ENCODE measurements around the gene SDR42E1. TPM values are rescaled to one million over a fixed set of nuclear protein-coding genes. Genes with fewer than 3 reads are reported as not detected.

SDR42E1 gene
- total and polyA plus RNA-seq, 2 of the 8 experiments (the other 6 are each of a cell fraction or from before 2014, with no cell fraction given), result 0.03 TPM; not detected in 1

GRCh38 chr16:82033683-82034300 lies 22.5 kb upstream of the SDR42E1 start:
- CTCF ChIA-PET (ENCODE audit: partially characterized antibody), result interaction anchor here (0.6 to 5.5 kb wide), 12 partner anchors 12 to 1128 kb away, joined by 3 to 43 read pairs (median 4); no protein-coding TSS in a partner anchor
- no peak overlapping the region for H2AFZ ChIP-seq (ENCODE audit: low read length)
- H3K27me3 ChIP-seq (replicated peaks in 1 of 4; ENCODE audit: control insufficient read depth in 3 of 4, extremely low read depth in 1 of 4, insufficient read depth in 3 of 4, low read length in 3 of 4), result no peaks in the 10 kb centered on the region
- TF ChIP-seq SP1 (IDR thresholded peaks at IDR 0.05; ENCODE audit: low read depth, low read length) (no peak), POU5F1 (IDR thresholded peaks at IDR 0.05; ENCODE audit: low read depth, low read length) (no peak), KDM4A (IDR thresholded peaks at IDR 0.05; ENCODE audit: low read depth, low read length, severe bottlenecking) (no peak), JUN (IDR thresholded peaks at IDR 0.05; ENCODE audit: low read depth, low read length) (no peak), SIN3A (conservative IDR thresholded peaks at IDR 0.05 in 1 of 2, IDR thresholded peaks at IDR 0.05 in 1 of 2; ENCODE audit: low read depth in 1 of 2, low read length in 2 of 2) (no peak), EP300 (IDR thresholded peaks at IDR 0.05; ENCODE audit: borderline replicate concordance in 1 of 2, low read depth in 2 of 2, low read length in 2 of 2) (no peak), MAFK (IDR thresholded peaks at IDR 0.05; ENCODE audit: low read depth, low read length) (no peak), CBX5 (IDR thresholded peaks at IDR 0.05; ENCODE audit: low read depth, low read length) (no peak), CBX8 (IDR thresholded peaks at IDR 0.05; ENCODE audit: borderline replicate concordance, low read depth, low read length) (no peak), KDM1A (IDR thresholded peaks at IDR 0.05; ENCODE audit: borderline replicate concordance, low read length) (no peak)
- TF ChIP-seq, protein P1, sequence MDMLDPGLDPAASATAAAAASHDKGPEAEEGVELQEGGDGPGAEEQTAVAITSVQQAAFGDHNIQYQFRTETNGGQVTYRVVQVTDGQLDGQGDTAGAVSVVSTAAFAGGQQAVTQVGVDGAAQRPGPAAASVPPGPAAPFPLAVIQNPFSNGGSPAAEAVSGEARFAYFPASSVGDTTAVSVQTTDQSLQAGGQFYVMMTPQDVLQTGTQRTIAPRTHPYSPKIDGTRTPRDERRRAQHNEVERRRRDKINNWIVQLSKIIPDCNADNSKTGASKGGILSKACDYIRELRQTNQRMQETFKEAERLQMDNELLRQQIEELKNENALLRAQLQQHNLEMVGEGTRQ (IDR thresholded peaks at IDR 0.05; ENCODE audit: low read length), result no peak

More at GRCh38 chr16:82033683-82034300, 22.5 kb upstream of the SDR42E1 start:
- Histone ChIP-seq H3K4me1 (replicated peaks in 1 of 4; ENCODE audit: control insufficient read depth in 3 of 4, insufficient read depth in 4 of 4, low read length in 3 of 4) (no peaks in the 10 kb centered on the region; a peak in 1 of 7 replicates), H3K79me2 (ENCODE audit: control insufficient read depth in 1 of 2, insufficient read depth in 2 of 2, low read length in 2 of 2) (no peaks in the 10 kb centered on the region), H2AK5ac (ENCODE audit: low read depth, low read length) (no peak overlapping the region), H3K4me2 (ENCODE audit: insufficient read depth in 1 of 2, low read depth in 2 of 2, low read length in 2 of 2) (no peak overlapping the region), H3K23me2 (ENCODE audit: low read depth, low read length) (no peaks in the 10 kb centered on the region; the same call in 1 of the 2 replicates), H4K5ac (ENCODE audit: insufficient read length, low read depth, low read length) (no peak overlapping the region), H3K4me3 (ENCODE audit: extremely low read depth in 1 of 4, insufficient read depth in 2 of 4, low read depth in 3 of 4, low read length in 4 of 4) (no peak overlapping the region), H2BK15ac (ENCODE audit: low read length) (no peak overlapping the region), H3K56ac (replicated peaks; ENCODE audit: insufficient read length, low read depth, low read length) (no peak overlapping the region), H4K8ac (ENCODE audit: extremely low read depth, insufficient read depth, low read length) (no peak overlapping the region; the same call in 1 of the 2 replicates), H2BK120ac (replicated peaks; ENCODE audit: low read depth, low read length) (no peak overlapping the region), H3K79me1 (ENCODE audit: low read depth, low read length) (no peaks in the 10 kb centered on the region), H3K27ac (ENCODE audit: low read depth, low read length) (no peak overlapping the region), H2BK5ac (ENCODE audit: low read depth, low read length) (no peak overlapping the region), H4K20me1 (replicated peaks in 1 of 2; ENCODE audit: control insufficient read depth in 1 of 2, insufficient read depth in 2 of 2, low read length in 2 of 2) (peaks cover 0 to 2% of the 10 kb centered on the region in 2 experiments), H2BK12ac (ENCODE audit: low read depth, low read length) (no peak overlapping the region), H3K23ac (ENCODE audit: insufficient read length) (no peak overlapping the region), H3K18ac (ENCODE audit: extremely low read depth, low read length) (no peak overlapping the region), H3K9ac (replicated peaks in 1 of 4; ENCODE audit: extremely low read depth in 1 of 4, low read depth in 3 of 4, low read length in 3 of 4) (no peak overlapping the region), H4K91ac (replicated peaks; ENCODE audit: insufficient read length, low read length) (no peak overlapping the region), H3K36me3 (ENCODE audit: control insufficient read depth in 2 of 4, insufficient read depth in 4 of 4, low read length in 3 of 4) (no peaks in the 10 kb centered on the region), H2BK20ac (ENCODE audit: low read length) (no peak overlapping the region), H3K4ac (replicated peaks; ENCODE audit: insufficient read length, low read depth, low read length) (no peak overlapping the region), H3K14ac (ENCODE audit: insufficient read length) (no peak overlapping the region), H3K9me3 (ENCODE audit: insufficient read depth in 2 of 2, low read depth in 1 of 2, low read length in 1 of 2) (no peaks in the 10 kb centered on the region)
- POLR2A ChIA-PET (ENCODE audit: partially characterized antibody), result interaction anchor here (1.7 kb wide), 1 partner anchor 196 kb away, joined by 3 read pairs; no protein-coding TSS in a partner anchor
- no peak for DNase-seq (ENCODE audit: low read depth in 1 of 2, low spot score in 2 of 2)
- WGBS, 2 experiments (ENCODE audit: extremely low coverage in 1 of 2, insufficient coverage in 1 of 2, insufficient read length in 1 of 2, insufficient replicate concordance in 2 of 2, low coverage in 1 of 2, low lambda C conversion rate in 2 of 2, missing lambda C conversion rate in 1 of 2), result 87% methylated on average over 8 of the region's 8 CpGs; no CpG with 5 or more reads in 1 of the 2 experiments
- FAIRE-seq, result no peak

All from H1 (cell line).